ENCODE data around the gene SORCS2. TPM values are rescaled to one million over a fixed set of nuclear protein-coding genes. Genes with fewer than 3 reads are reported as not detected.

Gene SORCS2
- total RNA-seq, 1 donor from 2014 or later: 3.0 TPM

DNA sequence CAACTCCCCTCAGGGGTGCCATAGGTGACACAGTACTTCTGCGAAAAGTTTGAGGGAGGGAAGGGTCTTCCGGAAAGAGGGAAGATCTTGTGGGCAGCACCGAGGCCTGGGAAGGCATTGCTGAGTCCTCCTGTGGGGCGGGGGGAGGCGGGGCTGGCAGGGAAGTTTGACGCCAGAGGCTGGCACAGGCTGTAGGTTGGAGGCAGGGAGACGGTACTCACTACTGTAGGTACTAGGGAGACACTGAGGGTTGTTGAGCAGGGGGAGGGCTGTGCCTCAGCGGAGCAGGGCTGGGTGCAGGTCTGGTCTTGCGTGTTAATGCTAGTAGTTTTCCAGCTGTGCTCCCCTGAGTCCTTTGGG, 265.7 kb downstream of the SORCS2 start:
- Mint-ChIP-seq H3K9me3 (ENCODE audit: unreplicated experiment) (no peaks in the 10 kb centered on the region), H3K27ac (ENCODE audit: unreplicated experiment) (no peak overlapping the region), H3K4me1 (ENCODE audit: unreplicated experiment) (no peaks in the 10 kb centered on the region), H3K36me3 (ENCODE audit: unreplicated experiment) (no peaks in the 10 kb centered on the region), H3K4me3 (ENCODE audit: unreplicated experiment) (no peak overlapping the region), H3K27me3 (ENCODE audit: unreplicated experiment) (peaks cover 5% of the 10 kb centered on the region)
- no peak for DNase-seq (ENCODE audit: extremely low spot score, unreplicated experiment)
- TF ChIP-seq, protein P1, sequence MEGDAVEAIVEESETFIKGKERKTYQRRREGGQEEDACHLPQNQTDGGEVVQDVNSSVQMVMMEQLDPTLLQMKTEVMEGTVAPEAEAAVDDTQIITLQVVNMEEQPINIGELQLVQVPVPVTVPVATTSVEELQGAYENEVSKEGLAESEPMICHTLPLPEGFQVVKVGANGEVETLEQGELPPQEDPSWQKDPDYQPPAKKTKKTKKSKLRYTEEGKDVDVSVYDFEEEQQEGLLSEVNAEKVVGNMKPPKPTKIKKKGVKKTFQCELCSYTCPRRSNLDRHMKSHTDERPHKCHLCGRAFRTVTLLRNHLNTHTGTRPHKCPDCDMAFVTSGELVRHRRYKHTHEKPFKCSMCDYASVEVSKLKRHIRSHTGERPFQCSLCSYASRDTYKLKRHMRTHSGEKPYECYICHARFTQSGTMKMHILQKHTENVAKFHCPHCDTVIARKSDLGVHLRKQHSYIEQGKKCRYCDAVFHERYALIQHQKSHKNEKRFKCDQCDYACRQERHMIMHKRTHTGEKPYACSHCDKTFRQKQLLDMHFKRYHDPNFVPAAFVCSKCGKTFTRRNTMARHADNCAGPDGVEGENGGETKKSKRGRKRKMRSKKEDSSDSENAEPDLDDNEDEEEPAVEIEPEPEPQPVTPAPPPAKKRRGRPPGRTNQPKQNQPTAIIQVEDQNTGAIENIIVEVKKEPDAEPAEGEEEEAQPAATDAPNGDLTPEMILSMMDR (IDR thresholded peaks at IDR 0.05): no peak

DNA sequence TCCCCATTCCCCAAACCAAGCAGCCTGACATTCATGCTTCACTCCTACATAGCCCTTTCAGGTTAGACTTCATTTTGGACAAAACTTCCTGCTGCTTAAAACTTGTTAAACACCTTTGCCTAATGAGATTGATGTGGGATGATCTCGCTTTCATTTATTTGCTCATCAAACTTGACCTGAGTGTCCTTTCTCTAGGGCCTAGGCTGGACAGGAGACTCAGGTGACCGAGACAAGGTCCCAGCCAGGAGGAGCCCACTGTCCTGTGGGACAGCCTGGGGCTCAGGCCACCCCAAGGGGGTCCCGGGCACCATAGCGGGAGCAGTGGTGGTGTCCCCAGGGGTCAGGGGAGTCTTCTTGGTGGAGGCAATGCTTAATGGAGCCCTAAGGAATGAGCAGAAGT, 266.1 kb downstream of the SORCS2 start:
- no peaks in the 10 kb centered on the region for H3K9me3 Mint-ChIP-seq (ENCODE audit: unreplicated experiment)
- no peaks in the 10 kb centered on the region for H3K36me3 Mint-ChIP-seq (ENCODE audit: unreplicated experiment)
- TF ChIP-seq, protein P1 (IDR thresholded peaks at IDR 0.05): no peak
- DNase-seq (ENCODE audit: extremely low spot score, unreplicated experiment): no peak
- H3K27me3 Mint-ChIP-seq (ENCODE audit: unreplicated experiment): peaks cover 5% of the 10 kb centered on the region
- H3K4me1 Mint-ChIP-seq (ENCODE audit: unreplicated experiment): no peaks in the 10 kb centered on the region
- H3K4me3 Mint-ChIP-seq (ENCODE audit: unreplicated experiment): no peak overlapping the region
- no peak overlapping the region for H3K27ac Mint-ChIP-seq (ENCODE audit: unreplicated experiment)

DNA sequence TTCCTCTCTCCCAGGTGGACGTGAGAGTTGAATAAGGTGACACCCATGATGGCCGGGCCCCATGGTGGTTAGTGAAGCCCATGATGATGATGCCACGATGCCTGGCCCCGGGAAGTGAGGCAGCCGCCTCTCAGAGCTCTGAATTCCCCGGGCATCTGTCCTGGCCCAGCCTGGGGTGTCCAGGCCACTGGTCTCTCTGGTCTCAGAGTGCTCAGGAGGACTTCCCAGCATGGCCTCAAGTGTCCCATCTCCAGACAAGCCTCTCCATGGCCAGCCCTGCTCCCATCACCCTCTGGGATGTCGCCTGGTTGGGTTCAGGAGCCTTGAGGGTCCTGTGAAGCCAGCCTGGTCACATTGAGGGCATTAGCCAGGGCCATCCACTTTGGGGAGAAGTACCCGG, 267.1 kb downstream of the SORCS2 start:
- peaks cover 9% of the 10 kb centered on the region for H3K27me3 Mint-ChIP-seq (ENCODE audit: unreplicated experiment)
- H3K4me3 Mint-ChIP-seq (ENCODE audit: unreplicated experiment): no peak overlapping the region
- DNase-seq (ENCODE audit: extremely low spot score, unreplicated experiment): no peak
- H3K9me3 Mint-ChIP-seq (ENCODE audit: unreplicated experiment): no peaks in the 10 kb centered on the region
- H3K27ac Mint-ChIP-seq (ENCODE audit: unreplicated experiment): no peak overlapping the region
- no peaks in the 10 kb centered on the region for H3K4me1 Mint-ChIP-seq (ENCODE audit: unreplicated experiment)
- H3K36me3 Mint-ChIP-seq (ENCODE audit: unreplicated experiment): no peaks in the 10 kb centered on the region
- TF ChIP-seq, protein P1 (IDR thresholded peaks at IDR 0.05): no peak

DNA sequence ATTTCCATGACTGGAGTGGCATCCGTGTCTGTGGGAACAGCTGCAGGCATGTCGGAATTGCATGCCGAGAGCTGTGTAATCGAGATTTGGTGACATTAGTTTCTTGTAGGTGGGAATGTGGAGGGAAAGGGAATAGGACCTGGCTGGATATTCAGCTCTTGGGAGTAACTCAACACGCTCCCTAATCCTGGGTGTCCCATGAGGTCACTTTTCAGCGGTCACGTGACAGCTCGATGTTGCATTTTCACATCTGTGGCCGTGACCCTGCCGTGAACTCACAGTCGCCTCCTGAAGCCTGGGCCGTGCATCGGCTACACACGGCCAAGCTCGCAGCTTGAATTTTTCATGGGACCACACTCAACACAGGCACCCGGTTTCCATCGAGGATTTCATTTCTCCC, 268.2 kb downstream of the SORCS2 start:
- peaks cover 9% of the 10 kb centered on the region for H3K27me3 Mint-ChIP-seq (ENCODE audit: unreplicated experiment)
- H3K36me3 Mint-ChIP-seq (ENCODE audit: unreplicated experiment): no peaks in the 10 kb centered on the region
- H3K4me3 Mint-ChIP-seq (ENCODE audit: unreplicated experiment): no peak overlapping the region
- TF ChIP-seq, protein P1 (IDR thresholded peaks at IDR 0.05): no peak
- DNase-seq (ENCODE audit: extremely low spot score, unreplicated experiment): no peak
- no peaks in the 10 kb centered on the region for H3K4me1 Mint-ChIP-seq (ENCODE audit: unreplicated experiment)
- H3K27ac Mint-ChIP-seq (ENCODE audit: unreplicated experiment): no peak overlapping the region
- H3K9me3 Mint-ChIP-seq (ENCODE audit: unreplicated experiment): no peaks in the 10 kb centered on the region

DNA sequence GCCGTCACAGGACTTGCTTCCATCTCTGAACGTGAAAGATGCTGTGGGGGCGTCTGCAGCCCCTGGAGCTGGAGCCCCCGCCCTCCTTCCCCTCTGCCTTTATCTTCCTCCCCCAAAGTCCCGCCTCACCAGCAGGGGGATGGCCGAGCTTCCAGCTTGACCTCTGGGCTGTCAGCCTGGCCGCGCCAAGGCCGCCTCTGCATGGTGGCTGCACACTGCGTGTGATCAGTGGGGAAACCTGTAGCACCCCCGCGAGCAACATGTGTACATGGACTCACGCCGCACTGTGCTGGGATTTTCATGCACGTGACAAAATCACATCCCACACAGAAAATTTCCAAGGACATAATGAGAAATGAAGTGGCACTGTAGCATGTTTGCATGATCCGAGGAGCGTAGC, 268.9 kb downstream of the SORCS2 start:
- TF ChIP-seq, protein P1 (IDR thresholded peaks at IDR 0.05): no peak
- Mint-ChIP-seq H3K4me1 (ENCODE audit: unreplicated experiment) (no peaks in the 10 kb centered on the region), H3K27me3 (ENCODE audit: unreplicated experiment) (peaks cover 9% of the 10 kb centered on the region), H3K9me3 (ENCODE audit: unreplicated experiment) (no peaks in the 10 kb centered on the region), H3K4me3 (ENCODE audit: unreplicated experiment) (no peak overlapping the region), H3K36me3 (ENCODE audit: unreplicated experiment) (no peaks in the 10 kb centered on the region), H3K27ac (ENCODE audit: unreplicated experiment) (no peak overlapping the region)
- DNase-seq (ENCODE audit: extremely low spot score, unreplicated experiment): no peak
